Sigmoid colon (tissue), 4 donors: Measurements from ENCODE around the gene HSH2D.

ENCODE experiments used
- EP300 ChIP-seq, 4 donors: sonication (generic); formaldehyde crosslinking; IDR thresholded peaks; one replicate each; pipeline ENCODE4 v1.6.1; 2017; ENCODE audit warnings: antibody characterized with exemption in 4 of 4
- TF ChIP-seq, protein P1 (sequence below), 4 experiments: fragments of 450-650 bp in 3 of 4; fragments of 200-600 bp in 1 of 4; IDR thresholded peaks; one replicate each; pipeline ENCODE4 v1.5.1; 2016 to 2019; ENCODE audit warnings: antibody characterized with exemption in 4 of 4, mild to moderate bottlenecking in 3 of 4, moderate library complexity in 2 of 4

- TF ChIP-seq, protein P1, sequence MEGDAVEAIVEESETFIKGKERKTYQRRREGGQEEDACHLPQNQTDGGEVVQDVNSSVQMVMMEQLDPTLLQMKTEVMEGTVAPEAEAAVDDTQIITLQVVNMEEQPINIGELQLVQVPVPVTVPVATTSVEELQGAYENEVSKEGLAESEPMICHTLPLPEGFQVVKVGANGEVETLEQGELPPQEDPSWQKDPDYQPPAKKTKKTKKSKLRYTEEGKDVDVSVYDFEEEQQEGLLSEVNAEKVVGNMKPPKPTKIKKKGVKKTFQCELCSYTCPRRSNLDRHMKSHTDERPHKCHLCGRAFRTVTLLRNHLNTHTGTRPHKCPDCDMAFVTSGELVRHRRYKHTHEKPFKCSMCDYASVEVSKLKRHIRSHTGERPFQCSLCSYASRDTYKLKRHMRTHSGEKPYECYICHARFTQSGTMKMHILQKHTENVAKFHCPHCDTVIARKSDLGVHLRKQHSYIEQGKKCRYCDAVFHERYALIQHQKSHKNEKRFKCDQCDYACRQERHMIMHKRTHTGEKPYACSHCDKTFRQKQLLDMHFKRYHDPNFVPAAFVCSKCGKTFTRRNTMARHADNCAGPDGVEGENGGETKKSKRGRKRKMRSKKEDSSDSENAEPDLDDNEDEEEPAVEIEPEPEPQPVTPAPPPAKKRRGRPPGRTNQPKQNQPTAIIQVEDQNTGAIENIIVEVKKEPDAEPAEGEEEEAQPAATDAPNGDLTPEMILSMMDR (IDR thresholded peaks at IDR 0.05) = no peak
- no peak for TF ChIP-seq EP300 (IDR thresholded peaks at IDR 0.05)
These were observed 29.8 kb upstream of the HSH2D start for GRCh38 chr19:16113727-16114126.
